Endothelial cell (in vitro differentiated cells): ENCODE data around the gene DGUOK. TPM values are rescaled to one million over a fixed set of nuclear protein-coding genes. Genes with fewer than 3 reads are reported as not detected.

Source experiments
- DNase-seq: peaks from one replicate; pipeline ENCODE4 v3.0.0; 2021; ENCODE audit warnings: low spot score
- H3K27ac Mint-ChIP-seq: one replicate; pipeline ENCODE4 v1.8.0; 2021; ENCODE audit warnings: mixed read lengths, inconsistent platforms; ENCODE audit not compliant: unreplicated experiment
- H3K27me3 Mint-ChIP-seq: one replicate; pipeline ENCODE4 v1.8.0; 2021; ENCODE audit warnings: mild to moderate bottlenecking, moderate library complexity, mixed read lengths, inconsistent platforms; ENCODE audit not compliant: unreplicated experiment
- H3K36me3 Mint-ChIP-seq: one replicate; pipeline ENCODE4 v1.8.0; 2021; ENCODE audit warnings: mild to moderate bottlenecking, low read depth, mixed read lengths, inconsistent platforms; ENCODE audit not compliant: unreplicated experiment
- H3K4me1 Mint-ChIP-seq: one replicate; pipeline ENCODE4 v1.8.0; 2021; ENCODE audit warnings: mild to moderate bottlenecking, mixed read lengths, inconsistent platforms; ENCODE audit not compliant: unreplicated experiment
- H3K4me3 Mint-ChIP-seq: one replicate; pipeline ENCODE4 v1.8.0; 2021; ENCODE audit warnings: mild to moderate bottlenecking, mixed read lengths, inconsistent platforms; ENCODE audit not compliant: unreplicated experiment
- H3K9me3 Mint-ChIP-seq: one replicate; pipeline ENCODE4 v1.8.0; 2021; ENCODE audit warnings: mixed read lengths, inconsistent platforms; ENCODE audit not compliant: unreplicated experiment
- CTCF ChIP-seq: fragments of 200-600 bp; sonication (generic); IDR thresholded peaks from one replicate; pipeline ENCODE4 v1.5.0; 2021; ENCODE audit warnings: antibody characterized with exemption; ENCODE audit not compliant: unreplicated experiment
- total RNA-seq: library from RNA; stranded (reverse); fragmentation: NEBNext Ultra II Directional; extraction: Animal tissue kit (Norgen Biotek cat#: 25700); gene quantifications from one replicate; pipeline ENCODE4 v1.2.1, GENCODE V29; 2021; ENCODE audit not compliant: unreplicated experiment

DGUOK gene
- total RNA-seq, 1 donor from 2014 or later = 68.3 TPM

DNA sequence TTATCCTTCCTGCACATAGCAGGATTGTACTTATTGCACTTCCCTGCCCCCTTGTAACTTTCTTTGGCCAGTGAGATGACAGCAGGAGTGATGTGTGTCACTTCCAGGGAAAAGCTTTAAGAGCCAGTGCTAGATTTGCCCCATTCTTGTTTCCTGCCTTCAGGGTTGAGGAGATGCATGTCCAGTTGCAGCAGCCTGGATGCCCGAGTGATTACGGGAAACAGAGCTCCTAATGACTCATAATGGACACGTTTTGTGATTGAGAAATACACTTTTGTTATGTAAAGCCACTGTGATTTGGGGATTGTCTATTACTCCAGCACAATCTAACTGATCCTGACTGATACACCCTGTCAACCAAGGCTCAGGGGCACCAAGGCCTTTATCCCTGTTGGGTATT, 53.0 kb downstream of the DGUOK start:
- H3K4me1 Mint-ChIP-seq = peaks cover 36% of the 10 kb centered on the region
- H3K9me3 Mint-ChIP-seq = no peaks in the 10 kb centered on the region
- H3K27me3 Mint-ChIP-seq = peaks cover 10% of the 10 kb centered on the region
- no peak for DNase-seq
- TF ChIP-seq CTCF = no peak
- H3K4me3 Mint-ChIP-seq = peak overlapping the region; percentile 66
- no peaks in the 10 kb centered on the region for H3K36me3 Mint-ChIP-seq
- peak overlapping the region; percentile 72 for H3K27ac Mint-ChIP-seq

GRCh38 chr2:73980566-73980965, 53.9 kb downstream of the DGUOK start:
- DNase-seq = no peak
- H3K27me3 Mint-ChIP-seq = peaks cover 10% of the 10 kb centered on the region
- H3K9me3 Mint-ChIP-seq = no peaks in the 10 kb centered on the region
- H3K4me3 Mint-ChIP-seq = peak overlapping the region; percentile 12
- peak overlapping the region; percentile 16 for H3K27ac Mint-ChIP-seq
- peaks cover 34% of the 10 kb centered on the region for H3K4me1 Mint-ChIP-seq
- peaks cover under 1% of the 10 kb centered on the region for H3K36me3 Mint-ChIP-seq
- TF ChIP-seq CTCF = no peak

- Mint-ChIP-seq H3K9me3 (no peaks in the 10 kb centered on the region), H3K27me3 (peaks cover 15% of the 10 kb centered on the region), H3K4me1 (peaks cover 32% of the 10 kb centered on the region), H3K4me3 (peak overlapping the region; percentile 86), H3K36me3 (peaks cover 4% of the 10 kb centered on the region), H3K27ac (peak overlapping the region; percentile 41)
- no peak for TF ChIP-seq CTCF
- peak; percentile 46 for DNase-seq
These were observed 54.7 kb downstream of the DGUOK start for GRCh38 chr2:73981081-73982001.

DNA sequence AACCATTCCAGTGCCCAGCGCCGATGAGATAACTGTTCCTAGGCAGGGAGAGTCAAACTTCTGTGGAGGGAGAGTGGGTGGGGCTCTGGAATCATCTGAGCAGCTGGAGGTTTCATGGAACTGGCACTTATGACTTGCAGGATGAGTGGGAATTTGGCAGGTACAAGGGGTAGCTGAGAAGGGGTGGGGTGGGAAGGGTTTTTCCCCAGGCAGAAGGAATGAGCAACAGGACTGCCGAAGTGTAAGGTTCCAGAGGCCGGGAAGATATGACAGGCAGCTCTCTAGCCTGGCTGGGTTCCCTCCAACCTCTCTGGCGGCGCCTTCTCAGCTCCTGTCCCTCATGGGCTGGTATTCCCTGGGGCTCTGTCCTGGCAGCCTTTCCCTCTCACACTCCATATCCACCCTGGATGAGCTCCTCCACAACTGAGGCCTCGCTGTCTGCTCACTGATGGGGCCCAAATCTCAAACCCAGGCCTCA, 55.5 kb downstream of the DGUOK start:
- Mint-ChIP-seq H3K4me3 (no peak overlapping the region), H3K27me3 (peaks cover 21% of the 10 kb centered on the region), H3K27ac (peak overlapping the region; percentile 41), H3K36me3 (peaks cover 11% of the 10 kb centered on the region), H3K9me3 (no peaks in the 10 kb centered on the region), H3K4me1 (peaks cover 39% of the 10 kb centered on the region)
- TF ChIP-seq CTCF = no peak
- DNase-seq = no peak
